ENCODE results near the gene KRT81. TPM values are rescaled to one million over a fixed set of nuclear protein-coding genes. Genes with fewer than 3 reads are reported as not detected.

The KRT81 gene
- total RNA-seq, 1 experiment from 2014 or later: 0.70 TPM

- no peak for TF ChIP-seq IRF1 (CRISPR knock-in tag; IDR thresholded peaks at IDR 0.05)
- TF ChIP-seq ATF6 (CRISPR knock-in tag; IDR thresholded peaks at IDR 0.05): no peak
- TF ChIP-seq NR1H2 (CRISPR knock-in tag; IDR thresholded peaks at IDR 0.05): no peak
- no peak for TF ChIP-seq PRDM15 (CRISPR knock-in tag; IDR thresholded peaks at IDR 0.05)
- no peak for TF ChIP-seq ZBTB21 (CRISPR knock-in tag; IDR thresholded peaks at IDR 0.05; ENCODE audit: borderline replicate concordance)
- TF ChIP-seq RORB (CRISPR knock-in tag; IDR thresholded peaks at IDR 0.05): no peak
- TF ChIP-seq ZNF138 (CRISPR knock-in tag; conservative IDR thresholded peaks at IDR 0.05): no peak
Observed at GRCh38 chr12:52249511-52250047, 41.8 kb downstream of the KRT81 start (continued).

- Mint-ChIP-seq H3K27me3 (ENCODE audit: low read depth) (peaks cover 38% of the 10 kb centered on the region), H3K4me3 (no peak overlapping the region), H3K9me3 (no peaks in the 10 kb centered on the region), H3K36me3 (no peaks in the 10 kb centered on the region), H3K4me1 (peaks cover 45% of the 10 kb centered on the region), H3K27ac (no peak overlapping the region)
- no peak for DNase-seq (ENCODE audit: low spot score)
- POLR2A ChIA-PET: no interaction called here
- CTCF ChIA-PET: interaction anchor here (0.6 to 4.9 kb wide), 8 partner anchors 10 to 92 kb away, joined by 3 to 45 read pairs (median 4); no protein-coding TSS in a partner anchor
- ATAC-seq: no peak
- no peak for TF ChIP-seq RORB (CRISPR knock-in tag; IDR thresholded peaks at IDR 0.05)
- TF ChIP-seq EMX1 (CRISPR knock-in tag; IDR thresholded peaks at IDR 0.05): no peak
- TF ChIP-seq STAT6 (CRISPR knock-in tag; conservative IDR thresholded peaks at IDR 0.05; ENCODE audit: low read depth): no peak
- TF ChIP-seq GABPB1 (CRISPR knock-in tag; IDR thresholded peaks at IDR 0.05): no peak
- TF ChIP-seq MAX (CRISPR knock-in tag; IDR thresholded peaks at IDR 0.05): no peak
- no peak for TF ChIP-seq ZNF121 (CRISPR knock-in tag; IDR thresholded peaks at IDR 0.05)
- TF ChIP-seq NR2C2 (CRISPR knock-in tag; IDR thresholded peaks at IDR 0.05): no peak
- TF ChIP-seq ZNF416 (CRISPR knock-in tag; IDR thresholded peaks at IDR 0.05): no peak
- no peak for TF ChIP-seq TEAD4 (CRISPR knock-in tag; IDR thresholded peaks at IDR 0.05)
- TF ChIP-seq CTCF (IDR thresholded peaks at IDR 0.05): no peak
- no peak for TF ChIP-seq SMAD4 (CRISPR knock-in tag; IDR thresholded peaks at IDR 0.05)
- no peak for TF ChIP-seq ARID4B (CRISPR knock-in tag; IDR thresholded peaks at IDR 0.05; ENCODE audit: borderline replicate concordance)
- no peak for TF ChIP-seq ESRRA (CRISPR knock-in tag; IDR thresholded peaks at IDR 0.05; ENCODE audit: borderline replicate concordance)
Observed at GRCh38 chr12:52248541-52249461, 42.5 kb downstream of the KRT81 start.

Measured in WTC11 (cell line).